Lung (tissue), 12 donors: ENCODE measurements around the gene LPIN1. TPM values are rescaled to one million over a fixed set of nuclear protein-coding genes. Genes with fewer than 3 reads are reported as not detected.
A peak's percentile ranks its signal among the peaks of the same experiment; 100 is the strongest.

ENCODE experiments used
- ATAC-seq: fragments of 200-7000 bp; cut with Tn5 transposase; one replicate; pipeline ENCODE4 v1.9.1; 2020; ENCODE audit warnings: moderate number of reproducible peaks; ENCODE audit not compliant: insufficient read depth, low FRiP score
- DNase-seq, 3 donors: peaks; one replicate each; pipeline ENCODE4 v3.0.0-alpha.2; 2013 to 2017
- H3K27ac ChIP-seq, 2 donors: one replicate each; pipeline ENCODE4 v1.5.1; 2013; ENCODE audit warnings: mild to moderate bottlenecking in 2 of 2, moderate library complexity in 2 of 2, control low read depth in 1 of 2, inconsistent platforms in 1 of 2, low read depth in 1 of 2, low read length in 1 of 2
- H3K27me3 ChIP-seq, 3 donors: one replicate each; pipeline ENCODE4 v1.5.1; 2013; ENCODE audit warnings: low read length in 2 of 3; ENCODE audit not compliant: control insufficient read depth in 3 of 3, insufficient read depth in 3 of 3
- H3K36me3 ChIP-seq, 4 donors: one replicate each; pipeline ENCODE4 v1.5.1; 2013; ENCODE audit warnings: low read length in 4 of 4, mild to moderate bottlenecking in 1 of 4, moderate library complexity in 1 of 4; ENCODE audit not compliant: control insufficient read depth in 4 of 4, insufficient read depth in 4 of 4
- H3K4me1 ChIP-seq, 5 donors: one replicate each; pipeline ENCODE4 v1.5.1; 2013; ENCODE audit warnings: low read length in 5 of 5, mild to moderate bottlenecking in 2 of 5, moderate library complexity in 1 of 5; ENCODE audit not compliant: control insufficient read depth in 5 of 5, insufficient read depth in 5 of 5
- H3K4me3 ChIP-seq: one replicate; pipeline ENCODE4 v1.5.1; 2013; ENCODE audit warnings: mild to moderate bottlenecking, control low read depth, moderate library complexity
- H3K9ac ChIP-seq, 2 donors: one replicate each; pipeline ENCODE4 v1.5.1; 2013; ENCODE audit warnings: low read length in 2 of 2, control low read depth in 1 of 2; ENCODE audit not compliant: insufficient read depth in 1 of 2
- H3K9me3 ChIP-seq, 4 donors: one replicate each; pipeline ENCODE4 v1.5.1; 2013; ENCODE audit warnings: low read length in 3 of 4, mild to moderate bottlenecking in 1 of 4, moderate library complexity in 1 of 4; ENCODE audit not compliant: control insufficient read depth in 4 of 4, insufficient read depth in 3 of 4
- CTCF ChIP-seq: IDR thresholded peaks from 2 replicates; pipeline ENCODE4 v1.5.1; 2012; ENCODE audit warnings: mild to moderate bottlenecking; ENCODE audit errors: control extremely low read depth, extremely low read depth
- WGBS, 2 donors: extraction: QIAGEN DNeasy Blood & Tissue Kit; methylation state at CpG; one replicate each; pipeline ENCODE4 v1.1.7; 2013; 5-methylcytosine and 5-hydroxymethylcytosine counted together
- polyA plus RNA-seq, 2 donors: library from polyadenylated mRNA; stranded (reverse); fragments of 200-250 nt; gene quantifications; one replicate each; pipeline ENCODE4 v1.2.1, GENCODE V29; 2013
- total RNA-seq, 2 donors: library from RNA; depleted of rRNA in 1 of 2; stranded (reverse); fragments of >200 nt in 1 of 2; gene quantifications; one replicate each; pipeline ENCODE4 v1.2.1, GENCODE V29; 2014 to 2021
- donor health status: control.
- donor health status: control.
- donor health status: Bipolar disorder and iron deficiency.
- donor health status: healthy.
- donor health status: DM: yes; HTN: yes; CAD: no.

The LPIN1 gene
- total and polyA plus RNA-seq, 4 donors, result 14.7 to 43.4 (median 26.0) TPM

DNA sequence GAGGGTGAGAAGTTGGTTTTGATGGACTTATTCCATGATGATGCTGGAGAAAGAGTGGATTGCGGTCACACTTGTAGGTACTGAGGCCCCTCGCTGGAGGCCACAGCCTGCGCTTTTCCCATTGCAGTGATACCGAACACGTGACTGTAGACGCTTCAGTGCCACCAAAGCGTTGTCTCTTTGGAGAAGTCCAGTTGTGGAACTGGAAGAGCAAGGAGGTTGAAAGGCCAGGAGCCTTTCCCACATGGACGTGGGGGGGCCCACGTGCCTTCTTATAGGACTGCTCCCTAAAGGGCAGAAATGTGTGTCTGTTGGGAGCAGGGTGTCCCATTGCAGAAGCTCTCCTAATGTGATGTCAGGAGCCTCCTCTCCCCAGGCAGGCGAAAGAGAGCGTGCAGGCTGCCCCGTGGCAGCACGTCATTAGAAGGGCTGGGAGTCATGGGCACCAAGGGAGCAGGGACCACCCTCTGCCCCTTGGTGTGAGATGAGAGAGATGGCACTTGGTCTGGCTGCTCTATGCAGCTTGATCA, 31.5 kb downstream of the LPIN1 start:
- Histone ChIP-seq H3K36me3 (peaks cover 14 to 28% (median 26%) of the 10 kb centered on the region in 4 donors), H3K4me1 (peaks cover 0 to 7% (median 0%) of the 10 kb centered on the region in 5 donors), H3K4me3 (no peak overlapping the region), H3K27ac (no peak overlapping the region), H3K9ac (no peak overlapping the region), H3K27me3 (no peaks in the 10 kb centered on the region), H3K9me3 (peaks cover 0 to 1% (median 0%) of the 10 kb centered on the region in 4 donors)
- no peak for TF ChIP-seq CTCF
- WGBS, 2 donors, result 92 to 96% methylated on average over 13 of the region's 13 CpGs
- ATAC-seq (no peak), DNase-seq (no peak)

DNA sequence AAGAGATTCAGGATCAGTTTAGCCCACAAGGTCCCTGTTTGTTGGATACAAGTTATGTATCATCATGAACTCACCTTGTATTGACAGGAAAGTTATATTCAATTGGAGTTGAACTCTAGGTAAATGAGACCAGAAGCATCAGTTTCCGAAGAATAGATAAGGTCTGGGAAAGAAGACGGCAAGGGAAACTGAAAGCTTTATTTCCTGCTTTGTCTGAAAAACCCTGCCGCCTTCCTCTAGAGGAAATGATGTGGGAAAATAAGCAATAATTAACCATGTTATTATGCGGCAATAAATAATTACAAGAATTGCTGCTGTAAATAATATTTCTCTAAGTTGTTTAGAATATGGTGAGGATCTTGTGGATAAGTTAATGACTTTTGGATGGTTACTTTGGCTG, 32.0 kb downstream of the LPIN1 start:
- H3K4me3 ChIP-seq, result no peak overlapping the region
- H3K36me3 ChIP-seq, result peaks cover 14 to 32% (median 29%) of the 10 kb centered on the region in 4 donors
- H3K4me1 ChIP-seq, result peaks cover 0 to 7% (median 0%) of the 10 kb centered on the region in 5 donors
- 32 to 44% methylated on average over 4 of the region's 4 CpGs for WGBS, 2 donors
- no peaks in the 10 kb centered on the region for H3K27me3 ChIP-seq
- ATAC-seq (no peak), DNase-seq (no peak)
- H3K9me3 ChIP-seq, result peaks cover 0 to 1% (median 0%) of the 10 kb centered on the region in 4 donors
- no peak for TF ChIP-seq CTCF
- no peak overlapping the region for H3K27ac ChIP-seq
- H3K9ac ChIP-seq, result no peak overlapping the region

GRCh38 chr2:11778923-11779757, 32.7 kb downstream of the LPIN1 start:
- Histone ChIP-seq H3K9ac (no peak overlapping the region), H3K9me3 (peaks cover 0 to 1% (median 0%) of the 10 kb centered on the region in 4 donors), H3K27me3 (no peaks in the 10 kb centered on the region), H3K4me1 (peaks cover 0 to 7% (median 0%) of the 10 kb centered on the region in 5 donors), H3K36me3 (peaks cover 11 to 29% (median 27%) of the 10 kb centered on the region in 4 donors), H3K4me3 (no peak overlapping the region), H3K27ac (no peak overlapping the region)
- peak; percentile 95 for TF ChIP-seq CTCF
- 25 to 29% methylated on average over 17 to 23 of the region's 23 CpGs for WGBS, 2 donors
- DNase-seq (peak; percentile 68 to 71 (median 69)), ATAC-seq (peak; percentile 92)
